Fibroblast of villous mesenchyme (primary cell): Measurements from ENCODE around the gene JMJD6. TPM values are rescaled to one million over a fixed set of nuclear protein-coding genes. Genes with fewer than 3 reads are reported as not detected.
"Not testable (repeated sequence)": the region's sequence is repeated elsewhere in the genome, so short reads cannot be mapped to it uniquely, and the experiment has no call there.

ENCODE experiments used
- DNase-seq: peaks from one replicate; pipeline ENCODE4 v3.0.0-alpha.2; 2010; ENCODE audit warnings: low read depth
- H3K4me3 ChIP-seq: 2 replicates; pipeline ENCODE4 v1.5.1; 2011; ENCODE audit warnings: low read depth, mild to moderate bottlenecking, low read length
- CTCF ChIP-seq: IDR thresholded peaks from 2 replicates; pipeline ENCODE4 v1.5.1; 2012; ENCODE audit warnings: low read depth, mild to moderate bottlenecking, low read length; ENCODE audit not compliant: insufficient read depth
- total RNA-seq: library from RNA; depleted of rRNA; stranded (reverse); fragments of >200 nt; gene quantifications from 2 replicates; pipeline ENCODE4 v1.2.3, GENCODE V29; 2012

The JMJD6 gene
- total RNA-seq, 1 donor: 24.2 TPM

GRCh38 chr17:76700617-76701470 lies 25.6 kb downstream of the JMJD6 start:
- TF ChIP-seq CTCF: no peak
- DNase-seq: peak; percentile 89
- peak overlapping the region; percentile 26 for H3K4me3 ChIP-seq

- H3K4me3 ChIP-seq: no peak overlapping the region
- no peak for TF ChIP-seq CTCF
- DNase-seq: no peak
These were observed 26.2 kb downstream of the JMJD6 start for GRCh38 chr17:76700270-76700616.

- not testable (repeated sequence) for H3K4me3 ChIP-seq, DNase-seq
These were observed 27.9 kb downstream of the JMJD6 start for GRCh38 chr17:76698466-76698977.

- no peak overlapping the region for H3K4me3 ChIP-seq
- peak; percentile 79 for DNase-seq
- no peak for TF ChIP-seq CTCF
These were observed 28.5 kb downstream of the JMJD6 start for GRCh38 chr17:76697702-76698465.

GRCh38 chr17:76696763-76697701 lies 29.4 kb downstream of the JMJD6 start:
- no peak for TF ChIP-seq CTCF
- H3K4me3 ChIP-seq: no peak overlapping the region
- DNase-seq: peak; percentile 55

- TF ChIP-seq CTCF: no peak
- H3K4me3 ChIP-seq: no peak overlapping the region
- DNase-seq: no peak
These were observed 31.2 kb downstream of the JMJD6 start for GRCh38 chr17:76695059-76695831.
